ENCODE data around the gene ACOX2. TPM values are rescaled to one million over a fixed set of nuclear protein-coding genes. Genes with fewer than 3 reads are reported as not detected.

ACOX2 gene
- total RNA-seq, 1 experiment from 2014 or later, result 9.3 TPM

DNA sequence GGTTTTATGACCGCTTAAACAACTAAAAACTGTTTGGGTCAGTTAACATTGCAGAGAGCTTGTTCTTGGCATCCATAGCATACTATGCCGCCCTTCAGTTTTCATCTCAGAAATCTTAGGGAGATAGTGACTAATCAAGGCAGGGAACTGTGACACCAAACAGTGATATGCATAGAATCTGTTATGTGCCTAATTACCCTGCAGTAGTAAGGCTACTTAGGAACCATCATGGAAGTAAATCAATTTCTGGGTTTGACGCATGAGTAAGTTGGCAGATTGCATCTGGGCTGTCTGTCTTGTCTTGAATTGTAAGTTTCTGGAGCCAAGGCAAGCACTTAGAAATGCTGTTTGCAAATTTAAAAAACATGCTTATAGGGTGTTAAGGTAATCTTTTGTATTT, 22.6 kb downstream of the ACOX2 start:
- no peak for DNase-seq (ENCODE audit: extremely low read depth, low read depth)

DNA sequence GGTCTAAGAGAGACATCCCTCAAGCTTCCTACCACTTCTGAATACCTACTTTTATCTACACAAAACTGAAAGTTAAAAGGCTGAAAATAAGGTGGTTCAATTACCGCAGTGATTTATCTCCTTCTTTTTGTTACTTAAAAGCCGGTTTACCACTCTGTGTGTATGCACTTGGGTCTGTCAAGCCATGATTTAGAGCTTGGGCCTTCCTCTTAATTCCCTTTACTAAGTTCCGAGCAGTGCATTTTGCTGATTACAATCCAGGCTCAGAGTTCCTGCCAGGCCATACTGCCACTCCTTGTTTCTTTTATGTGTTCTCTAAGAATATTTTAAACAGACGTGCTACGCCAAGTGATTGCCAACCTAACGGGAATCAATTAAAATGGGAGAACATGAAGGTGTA, 28.6 kb downstream of the ACOX2 start:
- DNase-seq (ENCODE audit: extremely low read depth, low read depth), result no peak

DNA sequence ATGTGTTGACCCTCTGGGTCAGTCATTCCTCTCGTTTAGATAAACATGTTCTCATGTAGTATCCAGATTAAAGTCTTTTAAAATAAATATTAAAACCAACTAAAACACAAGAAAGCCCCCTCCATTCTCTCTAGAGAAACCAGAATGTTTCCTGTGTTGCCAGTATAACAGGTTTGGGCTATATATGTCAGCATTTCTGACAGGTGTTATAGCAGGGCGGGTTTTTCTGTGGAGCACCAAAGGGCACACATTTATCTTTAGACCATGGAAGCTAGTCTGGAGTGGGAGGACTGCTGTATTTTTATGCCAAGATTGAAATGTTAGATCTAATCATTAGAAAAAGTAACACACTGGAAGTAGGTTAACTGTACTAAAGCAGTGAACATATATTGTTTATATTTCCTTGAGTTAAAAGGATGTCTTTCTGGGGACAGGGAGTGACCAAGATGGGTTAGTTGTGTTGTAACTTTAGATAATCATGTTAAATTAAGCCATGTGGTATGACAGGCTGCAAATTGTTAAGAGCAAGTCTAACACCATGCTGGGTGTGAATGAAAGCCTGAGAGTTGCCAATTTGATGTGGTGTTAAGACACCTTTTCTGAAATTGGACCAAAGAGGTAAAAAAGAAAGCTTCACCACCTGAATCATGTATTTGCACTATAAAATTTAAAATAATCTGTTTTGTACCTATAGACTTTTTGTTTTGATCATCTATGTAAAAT, 29.5 kb downstream of the ACOX2 start:
- no peak for DNase-seq (ENCODE audit: extremely low read depth, low read depth)

DNA sequence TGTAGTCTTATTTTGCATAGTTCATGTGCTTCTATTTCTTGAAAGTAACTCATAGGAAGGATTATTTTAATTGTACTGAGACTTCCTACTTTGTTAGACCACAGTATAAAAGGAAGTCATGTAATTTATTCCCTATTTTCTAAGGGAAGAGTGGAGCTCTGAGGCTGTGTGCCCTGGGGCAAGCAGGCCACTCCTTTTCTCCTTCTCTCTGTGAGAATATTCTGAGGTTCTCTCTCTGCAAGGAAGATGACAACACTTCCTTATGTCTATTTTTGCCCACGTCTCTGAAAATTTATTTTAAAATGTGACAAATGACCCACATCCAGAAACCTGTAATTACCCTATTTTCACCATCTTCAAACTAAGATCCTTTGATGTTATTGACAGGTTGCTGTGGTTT, 34.1 kb downstream of the ACOX2 start:
- DNase-seq (ENCODE audit: extremely low read depth, low read depth), result no peak

DNA sequence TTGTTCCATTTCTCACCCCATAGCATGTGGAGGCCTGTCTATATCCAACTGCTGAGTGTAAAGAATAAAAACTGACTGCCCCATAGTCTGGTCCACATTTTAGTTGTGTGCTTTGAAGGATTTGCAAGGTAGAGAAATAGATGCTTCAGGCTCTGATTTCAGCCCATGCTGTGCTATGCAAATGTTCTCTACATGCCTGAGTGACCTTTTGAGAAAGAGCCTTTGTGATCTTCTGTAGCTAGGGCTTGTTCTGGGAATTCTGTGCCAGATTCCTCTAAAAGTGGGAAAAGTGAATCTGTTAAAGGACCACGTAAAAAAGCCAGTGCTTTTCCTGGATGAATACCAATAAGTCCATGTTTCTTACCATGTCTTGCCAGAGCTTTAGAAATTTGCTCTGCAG, 39.9 kb downstream of the ACOX2 start:
- no peak for DNase-seq (ENCODE audit: extremely low read depth, low read depth)

DNA sequence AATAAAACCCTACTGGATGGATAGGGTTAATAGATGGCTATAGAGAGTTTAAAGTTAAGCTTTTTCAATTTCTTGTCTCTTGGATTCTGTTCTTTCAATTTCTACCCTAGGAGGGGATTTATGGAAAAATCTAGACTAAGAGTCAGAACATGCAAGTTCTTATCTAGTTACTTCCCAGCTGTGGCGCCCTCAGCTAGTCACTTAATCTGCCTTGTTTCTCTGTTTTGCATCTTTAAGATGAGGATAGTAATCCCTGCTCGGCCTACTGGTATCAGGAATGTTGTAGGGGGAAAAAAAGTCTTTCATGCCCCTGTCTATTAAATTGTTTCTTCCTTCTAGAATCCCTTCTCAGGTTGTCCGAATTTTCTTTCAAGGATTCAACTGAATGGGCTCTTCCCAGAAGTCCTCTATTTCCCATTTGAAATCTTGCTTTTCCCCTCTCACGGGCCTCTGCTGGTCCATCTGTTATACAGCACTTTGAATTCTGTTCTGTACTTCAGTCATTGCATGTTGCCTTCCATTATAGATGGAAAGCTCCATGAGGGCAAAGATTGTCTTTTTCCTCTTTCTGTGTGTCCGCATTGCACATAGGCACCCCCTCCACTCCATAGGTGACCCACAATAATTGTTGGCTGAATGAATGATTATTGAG, 40.7 kb downstream of the ACOX2 start:
- no peak for DNase-seq (ENCODE audit: extremely low read depth, low read depth)

DNA sequence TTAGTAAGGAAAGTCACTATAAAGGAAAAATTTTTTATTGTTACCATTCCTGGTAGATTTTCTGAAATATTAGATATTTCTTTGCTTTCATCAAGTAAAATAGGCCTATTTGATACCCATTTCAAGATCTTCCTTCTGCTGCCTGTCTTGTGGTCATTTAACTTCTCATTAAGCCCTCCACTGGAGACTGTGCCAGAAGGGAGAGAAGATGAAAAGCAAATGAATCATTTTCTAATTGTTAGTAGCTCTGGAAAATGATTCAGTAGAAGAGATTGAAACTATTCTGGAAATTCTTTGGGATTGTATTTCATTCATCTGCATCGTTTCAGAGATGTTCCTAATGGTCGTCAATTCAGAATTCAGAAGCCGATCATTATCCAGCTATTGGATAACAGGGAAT, 41.9 kb downstream of the ACOX2 start:
- no peak for DNase-seq (ENCODE audit: extremely low read depth, low read depth)

DNA sequence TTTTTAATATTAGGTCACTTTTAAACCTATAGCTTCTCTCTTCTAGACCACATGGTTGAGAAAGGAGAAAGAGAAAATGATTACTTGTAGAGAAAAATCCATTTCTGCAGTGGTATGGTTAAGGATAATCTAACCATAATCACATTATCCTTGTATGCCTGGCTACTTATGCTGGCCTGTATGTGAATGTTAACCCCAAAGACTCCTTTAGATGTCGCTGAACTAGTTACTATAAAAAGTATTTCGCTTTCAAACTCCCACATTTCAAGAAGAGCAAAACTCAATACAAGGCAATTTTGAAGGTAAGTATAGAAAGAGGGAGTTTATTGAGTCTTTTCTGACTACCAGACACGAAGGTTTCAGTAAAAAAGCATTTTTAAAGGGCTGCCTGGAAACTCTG, 42.9 kb downstream of the ACOX2 start:
- no peak for DNase-seq (ENCODE audit: extremely low read depth, low read depth)

DNA sequence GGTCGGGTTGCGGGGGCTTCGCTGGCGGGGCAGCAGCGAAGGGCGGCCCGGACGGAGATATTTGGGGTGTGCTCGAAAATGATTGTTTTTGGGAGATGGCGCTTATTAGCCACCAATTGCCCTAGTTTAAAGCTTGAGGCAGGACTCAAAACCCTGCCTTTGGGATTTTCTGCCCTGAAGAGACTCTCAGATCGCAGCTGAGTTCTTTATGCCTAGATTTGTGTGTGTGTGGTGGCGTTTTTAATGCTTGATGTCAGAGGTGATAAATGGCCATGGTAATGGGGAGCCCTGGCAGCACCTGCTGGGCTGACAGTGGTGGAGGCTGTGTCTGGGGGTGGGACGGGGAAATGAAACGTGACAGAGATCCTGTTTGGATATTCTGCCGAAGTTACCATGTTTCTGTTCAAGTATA, 44.5 kb downstream of the ACOX2 start:
- DNase-seq (ENCODE audit: extremely low read depth, low read depth), result no peak

DNA sequence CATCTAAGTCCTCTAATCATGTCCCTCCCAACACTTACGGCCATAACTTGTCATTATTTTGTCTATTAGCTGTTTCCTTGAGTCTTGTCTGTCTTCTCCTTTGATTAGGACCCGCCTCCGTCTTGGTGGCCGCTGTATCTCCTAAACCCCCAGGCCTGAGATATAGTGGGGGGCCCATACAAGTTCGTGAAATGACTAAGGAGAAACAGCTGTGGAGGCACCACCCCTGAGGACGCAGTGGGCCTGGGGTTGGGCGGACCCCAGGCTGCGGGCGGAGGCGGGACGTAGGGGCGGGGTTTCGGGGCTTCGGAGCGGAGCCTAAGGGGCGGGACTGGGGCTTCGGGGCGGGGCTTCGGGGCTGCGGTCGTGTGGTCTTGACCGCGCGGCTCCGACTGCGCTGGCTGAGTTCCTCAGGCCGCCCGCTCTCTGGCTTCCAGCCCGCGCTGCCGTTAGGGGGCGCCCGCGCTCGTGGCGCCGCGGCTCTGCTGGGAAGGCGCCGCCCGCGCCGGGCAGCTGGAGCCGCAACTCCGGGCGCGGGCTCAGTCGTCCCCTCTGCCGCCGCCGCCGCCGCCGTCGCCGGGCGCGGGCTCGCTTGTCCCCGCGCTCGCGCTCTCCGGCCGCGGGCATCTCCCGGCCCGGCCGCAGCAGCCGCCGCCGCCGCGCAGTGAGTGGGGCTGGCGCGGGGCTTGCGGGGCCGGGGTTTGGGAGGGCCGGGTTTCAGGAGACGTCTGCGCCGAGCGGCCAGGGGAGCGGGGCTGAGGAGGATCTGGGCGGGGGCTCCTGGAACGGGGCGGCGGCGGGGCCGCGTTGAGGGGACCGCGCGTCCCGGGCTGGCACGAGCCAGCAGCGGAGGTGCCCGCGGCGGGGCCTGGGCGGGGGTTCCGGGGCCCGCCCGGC, 45.2 kb downstream of the ACOX2 start, which contains the start of gene KCTD6:
Gene KCTD6 (plus strand): TSS at position 591 of the 897 bp plus-strand sequence. CDS start 6,660 bp downstream, outside the sequence.
- DNase-seq (ENCODE audit: extremely low read depth, low read depth), result peak; percentile 87

DNA sequence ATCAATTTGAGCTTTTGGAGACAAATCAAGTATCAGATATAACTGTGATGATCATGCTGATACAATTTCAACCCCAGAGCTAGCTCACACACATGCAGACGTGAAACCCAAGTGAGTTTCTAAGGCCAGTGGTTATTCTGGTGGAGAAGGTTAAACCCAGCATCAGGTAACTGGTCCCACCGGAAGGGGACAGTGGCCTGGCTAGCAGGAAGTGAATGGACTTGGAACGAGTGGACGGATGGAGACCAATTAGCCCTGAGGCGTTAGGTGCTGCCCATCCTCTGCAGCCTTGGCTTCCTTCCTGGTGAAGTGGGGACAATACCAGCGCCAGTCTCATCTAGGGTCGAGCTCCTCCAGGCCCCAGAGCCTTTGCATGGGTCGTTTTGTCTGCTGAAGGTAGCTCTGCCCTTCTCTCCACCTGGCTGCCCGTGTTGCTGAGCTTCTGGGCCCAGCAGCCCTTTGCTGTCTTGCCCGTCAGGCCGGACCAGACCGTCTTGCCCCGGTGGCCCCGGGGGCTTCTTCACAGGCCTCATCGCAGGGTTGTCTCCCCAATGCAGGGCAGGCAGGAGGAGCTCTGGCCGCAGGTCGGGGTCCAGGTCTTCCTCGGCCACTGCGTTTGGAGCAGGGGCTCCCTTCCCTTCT, 46.0 kb downstream of the ACOX2 start:
- no peak for DNase-seq (ENCODE audit: extremely low read depth, low read depth)

DNA sequence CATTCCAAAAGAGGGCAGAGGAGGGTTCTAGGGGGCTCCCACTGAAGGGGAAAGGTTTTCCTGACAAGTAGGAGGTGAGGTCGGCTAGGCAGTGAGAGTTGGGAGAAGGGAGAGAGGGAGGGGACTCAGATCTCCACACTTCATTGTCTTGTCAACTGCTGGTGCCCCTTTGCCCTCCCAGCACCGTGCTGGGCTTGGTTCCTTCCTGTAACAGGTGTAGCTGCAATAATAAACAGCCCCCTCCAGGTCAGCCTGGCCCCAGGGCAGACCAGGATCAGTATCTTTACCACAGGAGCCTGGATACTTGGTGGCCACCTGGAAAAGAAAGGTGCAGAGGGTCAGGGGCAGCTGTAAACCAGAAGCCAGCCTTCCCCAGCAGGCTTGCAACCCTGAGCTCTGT, 48.0 kb downstream of the ACOX2 start:
- DNase-seq (ENCODE audit: extremely low read depth, low read depth), result no peak

DNA sequence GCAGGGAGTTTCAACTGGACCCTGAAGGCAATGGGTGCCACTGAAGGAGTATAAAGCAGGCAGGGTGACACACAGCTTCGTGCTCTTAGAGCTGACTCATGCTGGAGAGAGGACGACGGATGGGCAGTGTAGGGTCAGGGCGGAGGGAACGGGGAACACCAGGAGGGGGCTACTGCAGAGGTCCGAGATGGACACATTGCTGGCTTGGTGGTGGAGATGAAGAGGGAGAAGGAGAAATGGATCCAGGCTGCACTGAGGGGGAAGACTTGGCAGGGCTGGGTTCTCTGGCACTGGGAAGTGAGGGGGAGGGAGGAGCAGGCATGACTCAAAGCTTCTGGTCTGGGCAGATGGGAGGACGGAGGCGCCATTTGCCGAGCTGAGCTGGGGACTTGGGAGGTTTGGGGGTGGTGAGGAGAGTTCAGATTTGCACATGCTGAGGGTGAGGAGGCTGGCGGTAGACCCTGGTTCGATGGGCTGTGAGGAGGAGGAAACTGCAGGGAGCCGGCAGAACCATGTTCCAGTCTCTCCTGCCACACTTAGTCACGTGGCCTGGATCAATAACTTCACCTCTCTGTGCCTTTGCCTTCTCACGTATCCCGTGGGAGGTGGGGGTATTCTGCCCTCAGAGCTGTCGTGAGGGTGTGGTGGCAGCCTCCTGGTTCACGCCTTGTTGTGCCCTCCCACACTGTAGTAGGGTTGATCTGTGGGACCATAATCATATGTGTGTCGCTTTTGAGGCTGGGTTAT, 49.7 kb downstream of the ACOX2 start:
- peak; percentile 28 for DNase-seq (ENCODE audit: extremely low read depth, low read depth)

DNA sequence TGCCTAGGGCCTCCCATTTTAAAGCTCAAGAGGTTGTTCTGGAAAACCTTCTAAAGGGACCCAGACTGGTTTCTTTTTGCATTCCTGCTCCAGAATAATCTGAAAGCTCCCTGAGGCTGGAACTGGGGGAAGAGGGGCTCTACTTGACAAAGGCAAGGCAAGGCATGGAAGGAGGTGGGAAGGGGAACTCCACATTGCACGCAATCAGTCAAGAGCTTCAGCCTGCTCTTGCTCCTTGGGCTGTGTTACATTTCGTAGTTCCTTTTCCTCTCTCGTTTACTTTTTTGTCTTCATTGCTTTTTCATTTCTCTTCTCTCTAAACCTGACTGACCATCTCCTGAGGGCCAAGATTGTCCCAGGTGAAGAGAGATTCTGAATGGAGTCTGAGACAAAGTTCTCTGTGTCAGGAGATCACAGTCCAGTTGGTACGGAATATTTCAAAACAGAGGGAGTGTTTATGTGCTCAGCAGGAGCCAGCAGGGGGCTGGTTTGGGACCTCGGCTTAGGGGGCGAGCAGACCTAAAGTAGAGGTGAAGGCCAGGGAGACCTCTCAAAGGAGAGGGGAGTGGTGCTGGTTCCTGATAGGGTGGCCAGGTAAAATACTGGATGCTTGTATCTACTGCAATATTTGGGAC, 51.1 kb downstream of the ACOX2 start:
- no peak for DNase-seq (ENCODE audit: extremely low read depth, low read depth)

DNA sequence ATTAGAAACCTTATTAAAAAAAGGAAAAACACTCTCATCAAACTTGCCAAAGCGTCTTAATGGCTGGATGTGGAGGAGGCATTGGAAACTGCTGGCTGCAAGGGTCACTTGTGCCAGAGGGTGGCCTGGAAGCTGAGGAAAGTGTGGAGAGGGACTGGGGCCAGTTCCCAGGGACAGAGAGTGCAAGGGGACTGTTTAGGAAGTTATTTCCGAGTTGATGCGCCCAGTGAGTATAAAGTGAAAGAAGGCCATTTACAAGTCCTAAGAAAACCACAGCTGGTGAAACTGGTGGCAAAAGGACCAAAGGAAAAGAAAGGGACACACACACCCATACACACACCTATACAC, 52.3 kb downstream of the ACOX2 start:
- DNase-seq (ENCODE audit: extremely low read depth, low read depth), result no peak

DNA sequence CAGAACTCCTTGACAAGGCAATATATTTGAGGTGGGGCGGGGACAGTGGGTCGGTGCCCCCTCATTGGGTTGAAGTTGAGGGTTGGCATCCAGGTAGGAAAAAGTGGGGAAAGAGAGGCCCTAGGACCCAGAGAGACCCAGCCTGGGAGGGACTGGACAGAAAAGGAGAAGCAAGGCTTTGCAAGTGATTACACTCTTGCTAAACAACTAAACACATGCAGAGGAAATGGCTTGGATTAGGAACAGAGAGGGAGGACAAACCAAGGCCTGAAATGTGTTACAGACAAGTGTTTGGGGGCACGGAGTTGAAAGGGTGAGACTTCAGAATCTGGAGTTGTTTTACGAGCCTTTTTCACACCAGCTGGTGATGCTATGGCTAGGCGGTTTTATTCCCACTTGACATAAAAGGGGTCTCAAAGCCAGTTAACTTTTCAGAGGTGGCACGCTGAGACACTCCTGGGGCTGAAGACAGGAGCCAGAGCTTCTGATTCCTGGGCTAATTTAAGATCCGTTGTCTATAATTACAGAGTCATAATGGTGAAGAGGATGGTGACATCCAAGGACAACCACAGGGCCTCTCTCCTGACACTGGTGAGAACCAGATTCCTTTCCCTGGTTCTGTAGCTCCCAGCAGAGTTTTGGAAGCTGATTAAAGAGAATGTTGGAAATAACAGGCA, 52.8 kb downstream of the ACOX2 start:
- no peak for DNase-seq (ENCODE audit: extremely low read depth, low read depth)

DNA sequence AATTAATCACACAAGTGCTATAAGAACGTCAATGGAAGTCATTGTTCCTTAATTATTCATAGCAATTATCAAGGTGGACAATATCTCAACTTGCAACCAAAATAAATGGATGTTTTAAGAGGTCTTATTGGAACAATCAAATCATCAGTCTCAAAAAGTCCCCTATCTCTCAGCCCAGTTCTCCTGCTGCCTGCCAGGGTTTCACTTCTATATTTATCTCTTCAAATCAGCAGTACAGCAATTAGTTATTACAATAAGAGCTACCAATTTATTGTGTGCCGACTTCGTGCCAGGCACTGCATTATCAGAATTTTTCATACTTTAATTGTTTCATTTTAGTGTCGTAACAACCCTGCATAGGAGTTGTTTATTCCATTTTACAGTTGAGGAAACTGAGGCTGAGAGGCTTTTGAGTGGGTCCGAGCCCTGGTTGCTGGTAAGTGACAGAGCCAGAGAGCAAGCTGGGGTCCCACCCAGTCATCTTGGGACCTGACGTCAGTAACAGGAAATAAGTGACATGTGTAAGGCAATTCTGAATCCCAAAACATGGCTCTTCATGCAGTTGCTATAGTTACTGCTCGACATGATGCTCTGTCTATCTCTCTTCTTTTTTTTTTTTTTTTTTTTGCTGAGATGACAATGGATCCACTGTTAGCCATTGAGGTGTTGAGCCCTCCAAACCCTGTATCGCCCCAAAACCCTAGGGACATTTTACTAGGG, 53.9 kb downstream of the ACOX2 start:
- DNase-seq (ENCODE audit: extremely low read depth, low read depth), result no peak

DNA sequence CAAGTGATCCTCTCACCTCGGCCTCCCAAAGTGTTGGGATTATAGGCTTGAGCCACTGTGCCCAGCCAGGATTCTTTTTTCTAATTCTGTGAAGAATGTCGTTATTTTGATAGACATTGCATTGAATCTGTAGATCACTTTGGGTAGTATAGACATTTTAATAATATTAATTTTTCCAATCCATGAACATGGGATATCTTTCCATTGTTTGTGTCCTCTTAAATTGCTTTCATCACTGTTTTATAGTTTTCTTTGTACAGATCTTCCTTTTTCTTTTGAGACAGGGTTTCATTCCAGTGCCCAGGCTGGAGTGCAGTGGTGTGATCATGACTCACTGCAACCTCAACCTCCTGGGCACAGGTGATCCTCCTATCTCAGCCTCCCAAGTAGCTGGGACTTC, 56.7 kb downstream of the ACOX2 start:
- no peak for DNase-seq (ENCODE audit: extremely low read depth, low read depth)

DNA sequence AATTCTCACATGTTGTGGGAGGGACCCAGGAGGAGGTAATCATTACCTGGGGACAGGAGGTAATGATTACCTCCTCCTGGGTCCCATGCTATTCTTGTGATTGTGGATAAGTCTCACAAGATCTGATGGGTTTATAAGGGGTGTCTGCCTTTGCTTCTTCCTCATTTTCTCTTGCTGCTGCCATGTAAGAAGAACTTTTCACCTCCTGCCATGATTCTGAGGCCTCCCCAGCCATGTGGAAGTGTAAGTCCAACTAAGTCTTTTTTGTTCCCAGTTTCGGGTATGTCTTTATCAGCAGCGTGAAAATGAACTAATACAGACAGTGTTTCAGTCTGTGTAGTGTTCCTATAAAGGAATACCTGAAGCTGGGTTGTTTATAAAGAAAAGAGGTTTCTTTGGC, 58.2 kb downstream of the ACOX2 start:
- no peak for DNase-seq (ENCODE audit: extremely low read depth, low read depth)
